Measurements from ENCODE around the gene NPHP4.

DNA sequence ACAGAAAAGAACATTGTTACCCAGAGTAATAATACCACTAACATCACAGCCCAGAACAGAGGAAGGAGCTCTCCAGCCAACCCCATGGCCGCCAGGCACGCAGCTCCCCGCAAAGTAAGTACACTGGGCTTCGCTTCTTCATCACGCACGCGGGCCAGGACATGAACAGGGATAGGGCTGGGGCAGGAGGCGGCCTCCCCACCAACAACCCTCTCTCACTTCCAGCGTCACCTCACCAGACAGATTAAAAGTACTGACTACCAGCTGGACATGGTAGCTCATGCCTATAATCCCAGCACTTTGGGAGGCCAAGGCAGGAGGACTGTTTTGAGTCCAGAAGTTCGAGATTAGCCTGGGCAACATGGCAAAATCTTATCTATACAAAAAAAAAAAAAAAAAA, 78.3 kb downstream of the NPHP4 start:
- TF ChIP-seq, protein P1, sequence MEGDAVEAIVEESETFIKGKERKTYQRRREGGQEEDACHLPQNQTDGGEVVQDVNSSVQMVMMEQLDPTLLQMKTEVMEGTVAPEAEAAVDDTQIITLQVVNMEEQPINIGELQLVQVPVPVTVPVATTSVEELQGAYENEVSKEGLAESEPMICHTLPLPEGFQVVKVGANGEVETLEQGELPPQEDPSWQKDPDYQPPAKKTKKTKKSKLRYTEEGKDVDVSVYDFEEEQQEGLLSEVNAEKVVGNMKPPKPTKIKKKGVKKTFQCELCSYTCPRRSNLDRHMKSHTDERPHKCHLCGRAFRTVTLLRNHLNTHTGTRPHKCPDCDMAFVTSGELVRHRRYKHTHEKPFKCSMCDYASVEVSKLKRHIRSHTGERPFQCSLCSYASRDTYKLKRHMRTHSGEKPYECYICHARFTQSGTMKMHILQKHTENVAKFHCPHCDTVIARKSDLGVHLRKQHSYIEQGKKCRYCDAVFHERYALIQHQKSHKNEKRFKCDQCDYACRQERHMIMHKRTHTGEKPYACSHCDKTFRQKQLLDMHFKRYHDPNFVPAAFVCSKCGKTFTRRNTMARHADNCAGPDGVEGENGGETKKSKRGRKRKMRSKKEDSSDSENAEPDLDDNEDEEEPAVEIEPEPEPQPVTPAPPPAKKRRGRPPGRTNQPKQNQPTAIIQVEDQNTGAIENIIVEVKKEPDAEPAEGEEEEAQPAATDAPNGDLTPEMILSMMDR (IDR thresholded peaks at IDR 0.05) = no peak
- TF ChIP-seq POLR2A (IDR thresholded peaks at IDR 0.05) = no peak

Measured in lower leg skin (tissue), 3 donors.